ENCODE results near the gene MRRF.

Gene MRRF

GRCh38 chr9:122264360-122265148 is at the start of gene MRRF, which contains the start of gene RBM18:
Gene MRRF (plus strand): TSS chr9:122264882. CDS start chr9:122270892, 6,010 bp downstream.
Gene RBM18 (minus strand): TSS chr9:122264840. CDS start chr9:122261492, 3,348 bp downstream.
- DNase-seq, result peak; percentile 90

- DNase-seq, result no peak
These were observed 49.0 kb upstream of the MRRF start for GRCh38 chr9:122215663-122216062.

- no peak for DNase-seq
These were observed 48.4 kb upstream of the MRRF start for GRCh38 chr9:122216138-122216797.

- DNase-seq, result no peak
These were observed 47.8 kb upstream of the MRRF start for GRCh38 chr9:122216798-122217418.

- no peak for DNase-seq
These were observed 47.0 kb upstream of the MRRF start for GRCh38 chr9:122217640-122218039.

- DNase-seq, result no peak
These were observed 46.4 kb upstream of the MRRF start for GRCh38 chr9:122218071-122218934.

GRCh38 chr9:122218935-122219855 is 45.5 kb upstream of the MRRF start:
- no peak for DNase-seq

- no peak for DNase-seq
These were observed 44.6 kb upstream of the MRRF start for GRCh38 chr9:122219856-122220672.

GRCh38 chr9:122220673-122221182 is 44.0 kb upstream of the MRRF start:
- DNase-seq, result no peak

GRCh38 chr9:122221183-122221811 is 43.4 kb upstream of the MRRF start:
- DNase-seq, result no peak

GRCh38 chr9:122222791-122223190 is 41.9 kb upstream of the MRRF start:
- no peak for DNase-seq

GRCh38 chr9:122223435-122223834 is 41.2 kb upstream of the MRRF start:
- no peak for DNase-seq

- no peak for DNase-seq
These were observed 39.2 kb upstream of the MRRF start for GRCh38 chr9:122225312-122226141.

GRCh38 chr9:122226142-122226757 is 38.4 kb upstream of the MRRF start:
- no peak for DNase-seq

- no peak for DNase-seq
These were observed 37.7 kb upstream of the MRRF start for GRCh38 chr9:122226758-122227574.

GRCh38 chr9:122227575-122227900 is 37.1 kb upstream of the MRRF start:
- DNase-seq, result no peak

- DNase-seq, result no peak
These were observed 36.5 kb upstream of the MRRF start for GRCh38 chr9:122228191-122228567.
